Memory B cell (primary cell): ENCODE data around the gene EGFL8.
"Not testable (repeated sequence)": the region's sequence is repeated elsewhere in the genome, so short reads cannot be mapped to it uniquely, and the experiment has no call there.

Experiments used
- ATAC-seq: fragments of 150-1000 bp; cut with Tn5 transposase; 2 replicates; pipeline ENCODE4 v1.10.0; 2021; ENCODE audit warnings: low read depth, mild to moderate bottlenecking, moderate library complexity
- DNase-seq, 2 donors: peaks; one replicate each; pipeline ENCODE4 v3.0.0; 2022; ENCODE audit warnings: low spot score in 2 of 2
- H3K27ac Mint-ChIP-seq: one replicate; pipeline ENCODE4 v1.8.0; 2022; ENCODE audit warnings: mild to moderate bottlenecking, moderate library complexity, mixed read lengths
- H3K27me3 Mint-ChIP-seq: one replicate; pipeline ENCODE4 v1.8.0; 2022; ENCODE audit warnings: mixed read lengths
- H3K36me3 Mint-ChIP-seq: one replicate; pipeline ENCODE4 v1.8.0; 2022; ENCODE audit warnings: mild to moderate bottlenecking, mixed read lengths
- H3K4me1 Mint-ChIP-seq: one replicate; pipeline ENCODE4 v1.8.0; 2022; ENCODE audit warnings: mixed read lengths
- H3K4me3 Mint-ChIP-seq: one replicate; pipeline ENCODE4 v1.8.0; 2022; ENCODE audit warnings: mild to moderate bottlenecking, moderate library complexity, mixed read lengths
- H3K9me3 Mint-ChIP-seq: one replicate; pipeline ENCODE4 v1.8.0; 2022; ENCODE audit warnings: mixed read lengths

Gene EGFL8

DNA sequence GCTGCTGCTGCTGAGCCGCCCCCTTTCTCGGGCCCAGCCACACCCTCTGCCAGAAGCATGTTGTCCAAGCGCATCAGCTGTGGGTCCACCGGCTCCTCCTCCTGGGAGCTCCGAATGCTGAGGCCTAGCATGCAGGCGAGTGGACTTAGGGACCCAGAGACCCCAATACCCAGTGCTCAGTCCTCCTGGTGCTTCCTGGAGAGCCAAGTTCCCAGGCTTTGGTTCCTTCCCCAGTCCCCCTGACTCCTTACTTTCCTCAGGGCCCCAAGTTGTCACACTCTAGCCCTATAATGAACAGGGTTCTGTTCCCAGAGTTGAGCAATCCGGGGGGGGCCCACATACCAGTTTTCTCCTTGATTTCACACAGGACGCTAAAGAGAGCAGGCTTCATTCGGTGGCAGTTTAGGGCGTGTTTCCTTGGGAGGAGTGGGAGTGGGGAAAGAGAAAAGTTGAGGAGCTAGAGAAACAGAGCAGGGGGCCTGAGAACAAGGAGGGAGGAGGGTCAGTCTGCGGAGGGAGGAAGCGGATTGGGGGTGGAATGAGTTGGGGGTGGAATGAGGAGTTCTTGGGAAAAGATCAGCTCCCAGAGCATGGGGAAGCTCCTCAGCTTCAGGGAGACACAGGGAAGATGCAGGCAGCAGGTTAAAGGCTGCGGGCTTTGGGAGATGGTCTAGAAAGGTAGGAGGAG lies 24.1 kb downstream of the EGFL8 start:
- ATAC-seq (no peak), DNase-seq (no peak)
- Mint-ChIP-seq H3K4me3 (peak overlapping the region; percentile 88), H3K27ac (peak overlapping the region; percentile 95), H3K4me1 (peaks cover 40% of the 10 kb centered on the region), H3K36me3 (peaks cover 41% of the 10 kb centered on the region), H3K27me3 (no peaks in the 10 kb centered on the region), H3K9me3 (no peaks in the 10 kb centered on the region)

DNA sequence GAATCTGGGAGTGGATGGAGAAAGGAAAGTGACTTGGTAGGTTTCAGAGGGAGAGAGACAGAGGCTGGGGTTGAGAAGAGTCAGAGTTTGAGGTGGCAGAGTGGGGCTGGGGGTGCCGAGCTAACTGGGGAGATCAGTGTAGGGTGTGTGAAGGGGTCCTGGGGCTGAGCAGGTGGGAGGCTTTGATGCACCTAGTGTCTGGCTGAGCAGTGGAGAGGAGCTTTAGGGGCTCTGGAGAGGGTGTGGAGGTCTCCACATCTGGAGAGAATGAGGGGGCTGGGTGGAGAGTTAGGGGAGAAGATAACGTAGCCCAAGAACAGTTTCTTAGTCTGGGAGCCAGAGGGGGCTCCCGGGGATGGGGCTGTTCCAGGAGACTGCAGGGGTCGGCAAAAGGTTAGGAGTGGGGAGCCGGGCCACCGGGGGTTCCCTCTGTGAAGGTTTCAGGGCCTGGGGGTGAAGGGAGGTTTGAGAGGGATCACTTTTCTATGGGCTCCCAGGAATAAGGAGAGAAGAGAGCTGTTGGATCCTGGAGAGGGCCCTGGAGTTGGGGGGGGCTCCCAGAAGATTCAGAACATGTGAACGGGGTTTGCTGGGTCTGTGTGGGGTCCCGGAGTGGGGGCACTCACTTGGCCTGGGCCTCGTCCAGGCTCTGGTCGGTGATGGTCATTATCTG lies 24.8 kb downstream of the EGFL8 start:
- H3K27me3 Mint-ChIP-seq = no peaks in the 10 kb centered on the region
- no peaks in the 10 kb centered on the region for H3K9me3 Mint-ChIP-seq
- DNase-seq (no peak), ATAC-seq (no peak)
- peaks cover 44% of the 10 kb centered on the region for H3K4me1 Mint-ChIP-seq
- peak overlapping the region; percentile 88 for H3K4me3 Mint-ChIP-seq
- H3K27ac Mint-ChIP-seq = peak overlapping the region; percentile 95
- peaks cover 41% of the 10 kb centered on the region for H3K36me3 Mint-ChIP-seq

DNA sequence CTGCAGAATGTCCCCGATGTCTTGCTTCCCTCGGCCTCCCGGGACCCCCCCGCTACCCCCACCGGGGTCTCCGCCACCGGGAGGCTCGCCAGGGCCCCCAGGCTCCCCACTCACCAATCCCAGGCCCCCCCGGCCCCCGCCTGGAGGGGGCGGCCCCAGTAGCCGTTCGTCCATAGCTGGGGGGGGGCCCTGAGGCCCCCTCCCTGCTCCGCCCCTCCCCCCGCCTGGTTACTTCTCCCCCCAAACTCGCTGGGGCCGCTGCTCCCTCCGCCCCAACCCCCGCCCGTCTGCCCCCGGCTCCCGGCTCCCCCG lies 25.3 kb downstream of the EGFL8 start:
- Mint-ChIP-seq H3K4me3 (peak overlapping the region; percentile 88), H3K4me1 (peaks cover 46% of the 10 kb centered on the region), H3K9me3 (no peaks in the 10 kb centered on the region), H3K27ac (peak overlapping the region; percentile 95), H3K27me3 (no peaks in the 10 kb centered on the region), H3K36me3 (peaks cover 41% of the 10 kb centered on the region)
- DNase-seq = no peak
- no peak for ATAC-seq

DNA sequence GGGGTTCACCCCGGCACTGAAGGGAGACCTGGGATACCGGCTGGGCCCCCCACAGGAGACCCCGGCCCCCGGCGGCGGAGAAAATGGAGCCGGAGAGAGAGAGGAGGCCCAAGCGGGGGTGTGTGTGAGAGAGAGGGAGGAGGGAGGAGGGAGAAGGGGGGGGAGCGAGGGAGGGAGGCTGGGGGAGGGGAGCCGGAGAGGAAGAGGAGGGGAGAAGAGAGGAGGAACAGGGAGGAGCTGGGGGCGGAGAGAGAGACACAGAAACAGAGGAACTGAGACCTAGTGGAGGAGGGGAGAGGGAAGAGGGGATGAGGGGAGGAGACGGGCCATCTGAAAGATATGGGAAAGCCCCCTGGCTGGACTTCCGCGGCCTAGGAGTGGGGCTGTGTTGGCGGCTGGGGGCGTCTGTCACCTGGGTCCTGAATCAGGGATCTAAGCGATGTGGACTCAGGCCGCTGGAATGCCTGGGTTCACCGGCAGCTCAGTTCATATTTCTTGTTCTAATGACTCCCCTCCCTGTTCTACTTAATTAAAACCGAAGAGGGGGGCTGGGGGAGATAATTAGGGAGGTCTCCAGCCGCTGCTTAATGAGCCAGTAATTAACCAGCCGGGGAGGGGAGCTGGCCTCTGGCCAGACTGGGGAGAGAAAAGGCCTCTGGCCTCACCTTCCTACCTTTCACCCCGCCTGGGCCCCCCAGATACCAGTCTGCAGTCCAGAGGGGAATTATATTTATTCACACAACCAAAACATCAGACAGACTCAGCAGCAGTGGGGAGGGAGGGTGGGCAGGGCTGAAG lies 25.9 kb downstream of the EGFL8 start, which contains the start of gene PBX2:
TSS of gene PBX2 (minus strand) at position 149 of the 798 bp plus-strand sequence. CDS start 287 bp downstream, outside the sequence.
- Mint-ChIP-seq H3K27me3 (no peaks in the 10 kb centered on the region), H3K9me3 (no peaks in the 10 kb centered on the region), H3K36me3 (peaks cover 41% of the 10 kb centered on the region), H3K27ac (peak within 1 kb of the TSS; percentile 95), H3K4me3 (peak within 1 kb of the TSS; percentile 100), H3K4me1 (peaks cover 51% of the 10 kb centered on the region)
- ATAC-seq (peak; percentile 81), DNase-seq (peak; percentile 49 to 70)

DNA sequence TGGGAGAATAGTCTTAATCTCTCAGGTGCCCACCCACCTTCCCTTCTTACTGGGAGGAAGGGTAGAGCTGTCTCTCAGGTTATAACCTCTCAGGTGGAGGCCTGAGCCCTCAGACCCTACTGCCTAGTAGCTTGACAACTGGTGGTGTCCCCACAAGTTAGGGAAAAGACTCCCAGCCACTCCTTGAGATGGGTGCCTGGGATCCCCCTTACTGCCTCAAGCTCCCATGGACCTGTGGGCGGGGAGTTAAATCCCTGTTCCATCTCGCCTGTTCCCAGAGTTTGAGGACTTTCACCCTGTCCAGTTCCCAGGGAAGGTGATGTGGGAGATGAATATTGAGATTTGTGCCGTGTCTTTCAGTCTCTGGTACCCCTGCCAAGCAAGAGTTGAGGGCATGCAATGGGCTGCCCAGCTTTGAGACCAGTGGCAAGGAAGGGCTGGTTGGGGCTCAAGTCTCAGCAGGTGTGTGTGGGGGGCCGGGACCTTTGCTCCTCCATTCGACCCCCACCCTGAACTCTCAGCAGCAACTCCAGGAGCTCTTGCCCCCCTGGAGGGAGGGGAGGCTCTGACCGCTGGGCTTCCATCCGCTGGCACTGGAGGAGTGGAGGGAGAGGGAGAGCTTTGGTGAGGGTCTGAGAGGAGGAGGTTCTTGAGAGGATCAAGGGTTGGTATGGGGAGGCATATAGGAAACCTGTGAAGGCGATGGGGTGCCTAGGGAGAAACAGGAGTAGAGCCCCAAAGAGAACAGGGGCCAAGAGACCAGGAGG lies 26.7 kb downstream of the EGFL8 start:
- Mint-ChIP-seq H3K27ac (peak overlapping the region; percentile 95), H3K4me3 (peak overlapping the region; percentile 100), H3K27me3 (no peaks in the 10 kb centered on the region), H3K36me3 (peaks cover 36% of the 10 kb centered on the region), H3K4me1 (peaks cover 50% of the 10 kb centered on the region), H3K9me3 (no peaks in the 10 kb centered on the region)
- ATAC-seq (no peak), DNase-seq (no peak)

DNA sequence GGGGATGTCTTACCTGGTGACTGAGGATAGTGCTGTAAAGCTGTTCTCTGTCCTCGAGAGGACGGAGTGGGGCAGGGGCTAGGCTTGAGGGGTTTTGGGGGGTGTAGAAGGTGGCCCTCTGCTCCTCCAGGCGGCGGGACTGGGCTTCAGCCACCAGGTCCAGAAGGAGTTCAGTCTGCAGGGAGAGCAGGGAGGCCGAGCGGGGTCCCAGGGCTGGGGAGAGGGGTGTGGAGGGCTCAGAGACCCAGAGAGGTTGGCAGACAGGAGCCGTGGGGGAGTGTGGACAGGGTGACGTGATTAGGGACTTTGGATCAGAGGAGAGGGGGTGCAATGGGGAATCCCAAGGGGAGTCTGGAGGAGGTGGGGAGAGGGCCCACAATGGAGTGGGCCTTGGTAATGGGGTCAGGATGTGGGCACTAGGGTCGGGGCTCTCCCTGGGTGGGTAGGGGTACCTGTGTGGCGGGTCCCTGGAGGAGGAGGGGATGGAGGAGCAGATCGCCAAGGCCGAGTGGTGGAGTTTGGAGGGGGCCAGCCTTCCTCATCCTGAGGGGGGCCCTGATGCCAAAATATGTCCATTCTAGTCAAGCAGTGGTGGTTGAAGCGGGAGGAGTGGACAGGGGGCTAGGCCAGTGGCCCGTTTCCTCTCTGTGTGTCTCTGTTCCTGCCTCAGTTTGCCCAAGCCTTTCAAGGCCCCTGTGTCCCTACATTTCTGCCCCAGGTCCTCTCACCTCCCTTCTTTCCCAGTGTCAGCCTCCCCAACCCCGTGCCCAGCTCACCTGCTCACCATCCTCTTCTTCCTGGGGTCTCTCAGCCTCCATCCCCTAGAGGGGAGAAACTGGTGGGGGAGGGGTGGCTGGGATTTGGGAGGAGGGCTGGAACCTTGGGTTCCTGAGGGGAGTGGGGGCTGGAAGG lies 27.6 kb downstream of the EGFL8 start:
- H3K9me3 Mint-ChIP-seq = no peaks in the 10 kb centered on the region
- peaks cover 31% of the 10 kb centered on the region for H3K36me3 Mint-ChIP-seq
- peak overlapping the region; percentile 100 for H3K4me3 Mint-ChIP-seq
- no peaks in the 10 kb centered on the region for H3K27me3 Mint-ChIP-seq
- peaks cover 48% of the 10 kb centered on the region for H3K4me1 Mint-ChIP-seq
- DNase-seq (no peak), ATAC-seq (no peak)
- H3K27ac Mint-ChIP-seq = peak overlapping the region; percentile 95

DNA sequence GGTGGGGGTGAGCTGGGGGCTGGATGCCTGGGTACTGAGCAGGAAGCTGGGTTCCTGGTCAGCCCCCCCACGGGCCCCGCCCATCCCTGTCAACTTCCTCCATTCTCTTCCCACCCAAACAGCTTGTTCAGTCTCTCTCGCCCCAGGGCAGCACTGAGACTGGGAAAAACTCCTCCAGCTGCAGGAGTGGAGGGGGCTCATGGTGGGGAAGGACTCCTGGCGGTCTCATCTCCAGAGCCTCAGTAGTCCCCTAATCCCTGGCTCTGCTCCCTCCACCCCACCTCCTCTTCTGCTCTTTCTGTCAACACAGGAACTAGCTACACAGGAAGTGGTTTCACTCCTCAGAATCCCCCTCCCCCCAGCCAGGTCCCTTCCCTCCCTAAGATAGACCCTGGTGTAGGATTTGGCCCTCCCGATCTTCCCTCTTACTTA lies 28.2 kb downstream of the EGFL8 start, which contains the start of gene GPSM3:
TSS of gene GPSM3 (minus strand) at position 36 of the 432 bp plus-strand sequence. CDS start 130 bp downstream, outside the sequence.
- Mint-ChIP-seq H3K27me3 (no peaks in the 10 kb centered on the region), H3K27ac (peak within 1 kb of the TSS; percentile 95), H3K9me3 (no peaks in the 10 kb centered on the region), H3K4me3 (peak within 1 kb of the TSS; percentile 100), H3K36me3 (peaks cover 25% of the 10 kb centered on the region), H3K4me1 (peaks cover 44% of the 10 kb centered on the region)
- DNase-seq (peak in 1 of 2 donors; percentile 54), ATAC-seq (no peak)

DNA sequence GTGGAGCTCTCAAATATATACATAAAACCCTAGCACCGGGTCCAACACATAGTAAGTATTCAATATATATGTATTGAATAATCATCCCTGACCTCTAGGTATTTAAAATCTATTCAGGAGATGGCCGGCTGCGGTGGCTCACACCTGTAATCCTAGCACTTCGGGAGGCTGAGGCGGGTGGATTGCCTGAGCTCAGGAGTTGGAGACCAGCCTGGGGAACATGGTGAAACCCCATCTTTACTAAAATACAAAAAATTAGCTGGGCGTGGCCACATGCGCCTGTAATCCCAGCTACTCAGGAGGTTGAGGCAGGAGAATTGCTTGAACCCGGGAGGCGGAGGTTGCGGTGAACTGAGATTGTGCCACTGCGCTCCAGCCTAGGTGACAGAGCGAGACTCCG lies 28.7 kb downstream of the EGFL8 start:
- Mint-ChIP-seq H3K4me3 (peak overlapping the region; percentile 100), H3K27ac (peak overlapping the region; percentile 95), H3K4me1 (peaks cover 42% of the 10 kb centered on the region), H3K36me3 (peaks cover 24% of the 10 kb centered on the region)
- not testable (repeated sequence) for H3K9me3 Mint-ChIP-seq, ATAC-seq, DNase-seq, H3K27me3 Mint-ChIP-seq

DNA sequence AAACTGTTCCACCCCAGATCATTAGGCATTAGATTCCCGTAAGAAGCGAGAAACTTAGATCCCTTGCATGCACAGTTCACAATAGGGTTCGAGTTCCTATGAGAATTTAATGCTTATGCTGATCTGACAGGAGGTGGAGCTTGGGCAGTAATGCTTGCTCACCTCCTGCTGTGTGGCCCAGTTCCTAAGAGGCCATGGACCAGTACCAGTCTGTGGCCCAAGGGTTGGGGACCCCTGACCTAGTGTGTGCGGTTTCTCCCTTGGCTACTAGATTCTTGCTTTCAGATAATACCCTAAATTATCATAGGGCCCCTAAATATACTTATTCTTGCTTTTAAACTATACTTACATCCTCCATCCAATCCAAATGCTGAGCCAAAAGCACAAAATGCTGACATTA lies 30.0 kb downstream of the EGFL8 start:
- no peaks in the 10 kb centered on the region for H3K9me3 Mint-ChIP-seq
- peaks cover 33% of the 10 kb centered on the region for H3K4me1 Mint-ChIP-seq
- no peak for ATAC-seq
- peaks cover 15% of the 10 kb centered on the region for H3K36me3 Mint-ChIP-seq
- H3K27me3 Mint-ChIP-seq = no peaks in the 10 kb centered on the region
- no peak for DNase-seq
- H3K27ac Mint-ChIP-seq = no peak overlapping the region
- H3K4me3 Mint-ChIP-seq = no peak overlapping the region

DNA sequence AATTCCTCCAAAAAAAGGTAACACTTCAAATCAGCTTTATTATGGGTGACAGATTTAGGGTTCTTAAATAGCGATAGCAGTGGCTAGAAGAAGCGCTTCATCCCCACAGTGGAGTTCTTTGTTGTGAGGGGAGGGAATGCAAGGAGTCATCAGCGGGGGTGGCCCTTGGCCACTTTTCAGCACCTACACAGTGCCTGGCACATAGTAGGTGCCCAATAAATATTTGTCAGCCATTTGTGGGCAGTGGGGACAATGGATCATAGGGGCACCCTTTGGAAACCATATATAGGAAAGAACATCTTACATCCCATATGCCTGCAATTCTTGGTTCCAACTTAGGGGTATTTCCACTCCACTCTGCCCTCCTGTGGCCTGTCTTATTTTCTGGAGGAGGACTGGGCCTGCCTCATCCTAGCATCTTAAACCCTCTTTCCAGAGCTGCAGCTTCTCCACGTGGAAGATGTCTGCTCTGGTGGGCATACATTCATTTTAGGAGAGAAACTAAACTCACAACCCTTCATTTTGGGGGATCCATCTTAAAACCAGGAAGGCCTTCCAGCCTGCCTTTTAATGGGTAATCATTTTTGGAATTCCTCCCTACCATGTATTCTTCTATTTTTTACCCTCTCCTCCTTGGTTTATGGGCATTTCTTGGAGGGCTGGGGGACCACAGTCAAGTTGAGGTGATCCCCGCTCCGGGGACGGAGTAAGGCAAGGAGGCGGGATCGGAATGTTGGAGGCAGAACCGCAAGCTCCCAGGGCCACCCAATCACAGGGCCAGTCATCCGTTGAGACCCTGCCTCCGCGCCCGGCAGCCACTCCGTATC lies 30.6 kb downstream of the EGFL8 start:
- peaks cover 32% of the 10 kb centered on the region for H3K4me1 Mint-ChIP-seq
- peak overlapping the region; percentile 99 for H3K27ac Mint-ChIP-seq
- no peaks in the 10 kb centered on the region for H3K27me3 Mint-ChIP-seq
- no peaks in the 10 kb centered on the region for H3K9me3 Mint-ChIP-seq
- peak overlapping the region; percentile 98 for H3K4me3 Mint-ChIP-seq
- peaks cover 15% of the 10 kb centered on the region for H3K36me3 Mint-ChIP-seq
- DNase-seq = no peak
- ATAC-seq = no peak

DNA sequence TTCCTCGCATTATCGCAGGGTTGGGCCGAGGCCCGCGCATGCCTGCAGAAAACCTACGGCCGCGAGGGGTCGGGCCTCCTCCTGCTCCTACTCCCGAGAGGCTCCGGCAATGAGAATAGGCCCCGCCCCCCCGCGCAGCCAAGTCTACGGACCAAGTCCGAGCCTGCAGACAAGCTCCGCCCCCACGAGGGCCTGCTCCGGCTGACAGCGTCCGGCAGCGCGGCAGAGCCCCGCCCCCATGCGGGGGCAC lies 31.2 kb downstream of the EGFL8 start:
- Mint-ChIP-seq H3K4me1 (peaks cover 32% of the 10 kb centered on the region), H3K9me3 (no peaks in the 10 kb centered on the region), H3K27ac (peak overlapping the region; percentile 99), H3K27me3 (no peaks in the 10 kb centered on the region), H3K36me3 (peaks cover 13% of the 10 kb centered on the region), H3K4me3 (peak overlapping the region; percentile 98)
- no peak for DNase-seq
- no peak for ATAC-seq

DNA sequence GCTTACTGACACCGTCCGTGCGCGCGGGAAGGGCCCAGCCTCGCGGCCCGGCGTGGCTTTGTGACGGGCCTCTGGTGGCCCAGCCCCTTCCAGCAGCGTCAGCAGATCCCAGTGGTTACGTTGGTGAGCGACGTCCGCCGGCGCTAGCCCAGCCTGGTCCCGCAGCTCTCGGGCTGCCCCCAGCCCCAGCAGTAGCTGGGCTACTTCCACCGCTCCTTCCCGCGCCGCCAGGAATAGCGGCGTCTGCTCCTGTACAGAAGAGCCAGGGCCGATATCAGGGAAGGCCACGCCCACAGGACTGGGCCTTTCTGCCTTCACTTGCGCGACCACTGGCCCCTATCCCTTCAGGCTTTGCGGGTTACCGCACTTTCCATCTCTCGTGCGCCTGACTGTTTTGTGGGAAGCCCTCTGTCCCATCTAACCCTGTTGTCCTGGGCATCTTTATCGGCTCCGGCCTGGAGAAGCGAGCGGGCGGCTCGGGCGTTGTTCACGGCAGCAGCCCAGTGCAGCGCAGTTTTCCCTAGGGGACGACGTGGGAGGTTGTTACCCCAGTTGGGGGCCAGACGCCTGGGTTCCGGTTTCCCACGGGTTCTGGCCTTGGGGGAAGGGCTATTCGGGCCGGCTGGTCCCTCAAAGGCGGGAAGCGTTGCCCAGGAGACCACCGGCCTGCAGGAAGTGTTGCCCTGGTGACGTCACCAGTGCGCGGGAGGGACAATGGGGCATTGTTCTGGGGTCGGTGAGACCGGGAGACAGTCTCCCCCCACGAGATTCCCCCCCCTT lies 31.7 kb downstream of the EGFL8 start:
- no peaks in the 10 kb centered on the region for H3K9me3 Mint-ChIP-seq
- H3K36me3 Mint-ChIP-seq = peaks cover 11% of the 10 kb centered on the region
- H3K4me3 Mint-ChIP-seq = peak overlapping the region; percentile 98
- peak; percentile 79 for ATAC-seq
- peaks cover 30% of the 10 kb centered on the region for H3K4me1 Mint-ChIP-seq
- no peaks in the 10 kb centered on the region for H3K27me3 Mint-ChIP-seq
- peak; percentile 93 to 99 for DNase-seq
- peak overlapping the region; percentile 99 for H3K27ac Mint-ChIP-seq
